Stimulated activated CD8-positive, alpha-beta memory T cell treated with anti-CD3 and anti-CD28 coated beads, Interleukin-2, amount 100 ng/mL, for 48 hours (primary cell): Measurements from ENCODE around the gene RIPOR2.
"Not testable (repeated sequence)": the region's sequence is repeated elsewhere in the genome, so short reads cannot be mapped to it uniquely, and the experiment has no call there.

ENCODE experiments used
- DNase-seq, 2 donors: peaks; one replicate each; pipeline ENCODE4 v3.0.0-alpha.2; 2020; ENCODE audit warnings: low read depth in 2 of 2

Gene RIPOR2

DNA sequence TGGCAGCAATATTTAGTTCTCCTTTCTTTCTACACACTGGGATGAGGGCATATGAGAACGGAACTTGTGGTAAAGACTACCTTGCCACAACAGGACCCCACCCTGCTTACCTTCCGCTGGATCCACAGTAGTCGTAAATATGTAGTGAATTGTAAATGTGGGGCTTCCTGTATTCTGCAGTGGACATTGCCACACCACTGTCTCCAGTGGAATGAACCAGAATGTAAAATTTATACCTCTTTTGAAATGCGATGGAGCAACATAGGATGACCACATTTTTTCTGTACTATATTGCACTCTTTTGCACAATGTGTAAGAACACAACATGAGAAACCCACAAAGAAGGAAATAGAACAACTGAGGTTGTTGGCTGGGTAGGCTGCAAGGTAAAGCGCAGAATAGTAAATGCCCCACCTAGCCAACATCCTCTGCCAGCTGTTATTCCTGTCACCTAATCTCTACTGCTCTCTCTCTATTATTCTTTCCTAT, 16.1 kb upstream of the RIPOR2 start:
- no peak for DNase-seq

DNA sequence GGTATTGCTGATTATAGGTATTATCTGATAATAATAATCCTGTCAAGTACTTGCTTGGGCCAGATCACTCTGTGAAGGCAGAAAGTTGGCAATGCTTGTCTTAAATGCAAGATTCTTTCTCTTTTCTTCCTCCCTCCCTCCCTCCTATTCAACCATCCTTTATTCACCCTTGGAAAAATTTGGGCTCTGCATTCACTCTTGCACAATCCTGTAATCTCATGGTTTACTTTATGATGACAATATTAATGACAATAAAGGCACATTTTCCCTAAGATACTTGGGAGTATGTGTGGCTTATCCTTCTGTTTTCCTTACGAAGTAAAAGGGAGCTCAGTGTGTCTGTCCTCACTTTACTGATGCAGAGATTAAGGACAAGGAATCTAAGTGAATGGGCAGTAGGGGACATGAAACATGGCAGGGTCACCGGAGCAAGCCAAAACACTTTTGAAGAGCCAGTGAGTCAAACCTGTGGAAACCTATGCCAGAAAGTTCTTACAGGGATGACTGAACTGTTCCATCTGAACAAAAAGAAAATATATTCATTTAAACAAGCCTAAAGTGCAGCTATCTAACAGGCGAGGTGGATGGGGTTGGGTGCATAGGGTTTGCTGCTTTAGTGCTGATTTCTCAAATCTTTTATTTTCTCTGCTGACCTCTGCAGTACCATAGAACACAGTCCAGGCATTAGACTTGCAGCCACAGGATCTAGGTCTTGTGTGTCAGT, 14.6 kb upstream of the RIPOR2 start:
- no peak for DNase-seq

DNA sequence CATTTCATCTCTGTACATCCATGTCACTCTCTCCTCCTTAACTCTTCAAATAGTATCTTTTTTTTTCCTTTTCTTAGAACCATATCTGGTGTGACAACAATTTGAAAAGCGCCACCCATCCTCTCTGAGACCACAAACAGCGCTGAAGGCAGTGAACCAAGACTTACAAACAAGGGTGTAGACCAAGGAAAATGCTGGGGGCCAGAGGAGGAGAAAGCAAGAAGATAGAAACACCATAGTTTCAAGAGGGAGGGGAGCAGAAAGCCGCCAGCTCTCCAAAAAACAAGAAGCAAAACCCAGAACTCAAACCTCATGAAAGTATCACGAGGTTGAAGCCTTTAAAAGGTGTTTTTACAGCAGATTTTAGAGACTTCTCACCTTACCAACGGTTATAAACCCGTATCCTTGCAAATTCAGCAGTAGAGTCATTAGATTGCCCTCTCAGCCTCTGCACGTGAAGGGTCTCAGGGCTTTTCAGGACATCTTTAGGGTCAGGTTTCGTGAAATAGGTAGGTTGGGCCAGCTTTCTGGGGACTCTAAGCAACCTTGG, 13.3 kb upstream of the RIPOR2 start:
- DNase-seq = no peak

DNA sequence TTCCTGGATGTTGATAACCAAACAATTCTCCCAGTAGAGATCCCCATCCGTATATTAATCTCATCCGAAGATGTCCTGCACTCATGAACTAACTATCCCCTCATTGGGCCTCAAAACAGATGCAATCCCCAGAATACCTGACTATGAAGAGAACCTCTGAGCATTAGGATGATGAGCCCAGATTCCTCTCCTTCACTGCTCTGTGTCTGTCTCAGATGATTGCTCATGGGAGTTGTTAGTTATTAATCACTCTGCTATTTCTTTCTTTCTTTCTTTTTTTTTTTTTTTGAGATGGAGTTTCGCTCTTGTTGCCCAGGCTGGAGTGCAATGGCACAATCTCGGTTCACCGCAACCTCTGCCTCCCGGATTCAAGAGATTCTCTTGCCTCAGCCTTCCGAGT, 12.5 kb upstream of the RIPOR2 start:
- DNase-seq = not testable (repeated sequence)

DNA sequence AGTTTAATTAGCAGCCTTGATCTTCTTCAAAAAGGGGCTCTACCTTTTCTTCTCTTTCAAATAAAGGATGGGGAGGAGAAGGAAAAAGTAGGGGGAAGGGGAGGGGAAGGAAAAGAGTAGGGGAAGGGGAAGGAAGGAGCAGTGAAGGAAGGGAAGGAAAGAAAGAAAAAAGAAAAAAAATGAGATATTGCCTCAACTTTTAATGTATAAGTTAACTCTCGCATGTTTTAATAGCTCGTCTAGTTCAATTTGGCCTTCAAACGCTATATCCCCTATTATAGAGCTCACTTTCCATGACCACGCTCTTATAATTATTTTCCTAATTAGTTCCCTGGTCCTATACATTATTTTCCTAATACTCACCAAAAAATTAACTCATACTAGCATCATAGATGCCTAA, 11.9 kb upstream of the RIPOR2 start:
- no peak for DNase-seq

DNA sequence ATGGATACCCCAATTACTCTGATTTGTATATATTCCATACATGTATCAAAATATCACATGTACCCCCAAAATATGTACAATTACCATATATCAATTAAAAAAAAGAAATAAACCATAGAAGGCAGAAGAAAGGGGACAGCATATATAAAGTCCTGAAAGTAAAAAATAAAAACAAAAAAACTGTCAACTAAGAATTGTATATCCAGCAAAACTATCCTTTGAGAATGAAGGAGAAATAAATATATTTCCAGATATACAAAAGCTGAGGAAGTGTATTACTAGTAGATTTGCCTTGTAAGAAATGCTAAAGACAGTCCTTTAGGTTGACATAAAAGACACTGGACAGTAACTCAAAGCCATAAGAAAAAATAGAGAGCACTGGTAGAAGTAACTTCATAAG, 9.3 kb upstream of the RIPOR2 start:
- no peak for DNase-seq

DNA sequence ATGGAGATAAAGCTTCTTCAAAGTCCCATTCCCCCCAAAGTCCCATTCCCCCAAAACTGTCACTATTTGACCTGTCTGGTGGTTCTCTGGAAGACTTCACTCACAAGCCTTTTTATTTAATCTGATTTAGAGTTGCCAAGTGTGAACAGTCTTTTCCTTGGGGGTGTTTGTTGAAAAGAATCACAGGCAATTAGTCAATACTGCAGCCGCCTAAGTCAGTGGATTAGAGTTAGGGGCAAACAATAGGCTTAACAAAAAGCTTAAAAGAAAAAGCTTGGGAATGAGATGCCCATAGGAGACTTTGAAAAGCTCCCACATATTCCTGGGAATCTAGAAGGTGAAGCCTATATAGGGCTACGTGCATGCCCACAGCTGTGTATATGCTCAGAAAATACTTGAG, 8.0 kb upstream of the RIPOR2 start:
- DNase-seq = no peak

DNA sequence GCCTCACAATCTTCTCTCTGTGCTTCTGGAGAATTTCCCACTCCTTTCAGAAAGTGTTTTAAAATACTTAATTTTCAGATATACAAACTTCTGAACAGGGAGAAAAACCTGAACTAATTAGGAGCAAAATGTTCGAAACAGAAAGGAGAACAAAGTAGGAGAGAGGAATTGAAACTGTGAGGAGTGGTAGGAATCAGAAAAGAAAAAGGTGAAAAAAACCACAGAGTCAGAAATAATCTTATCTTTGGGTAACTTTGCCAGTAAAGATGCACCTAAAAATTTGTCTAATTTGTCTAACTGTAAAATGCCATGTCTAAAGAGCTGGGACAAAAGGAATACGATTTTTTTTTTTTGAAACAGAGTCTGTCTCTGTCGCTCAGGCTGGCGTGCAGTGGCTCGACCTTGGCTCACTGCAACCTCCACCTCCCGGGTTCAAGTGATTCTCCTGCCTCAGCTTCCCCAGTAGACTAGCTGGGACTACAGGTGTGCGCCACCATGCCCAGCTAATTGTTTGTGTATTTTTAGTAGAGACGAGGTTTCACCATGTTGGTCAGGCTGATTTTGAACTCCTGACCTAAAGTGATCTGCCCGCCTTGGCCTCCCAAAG, 4.7 kb upstream of the RIPOR2 start:
- no peak for DNase-seq

DNA sequence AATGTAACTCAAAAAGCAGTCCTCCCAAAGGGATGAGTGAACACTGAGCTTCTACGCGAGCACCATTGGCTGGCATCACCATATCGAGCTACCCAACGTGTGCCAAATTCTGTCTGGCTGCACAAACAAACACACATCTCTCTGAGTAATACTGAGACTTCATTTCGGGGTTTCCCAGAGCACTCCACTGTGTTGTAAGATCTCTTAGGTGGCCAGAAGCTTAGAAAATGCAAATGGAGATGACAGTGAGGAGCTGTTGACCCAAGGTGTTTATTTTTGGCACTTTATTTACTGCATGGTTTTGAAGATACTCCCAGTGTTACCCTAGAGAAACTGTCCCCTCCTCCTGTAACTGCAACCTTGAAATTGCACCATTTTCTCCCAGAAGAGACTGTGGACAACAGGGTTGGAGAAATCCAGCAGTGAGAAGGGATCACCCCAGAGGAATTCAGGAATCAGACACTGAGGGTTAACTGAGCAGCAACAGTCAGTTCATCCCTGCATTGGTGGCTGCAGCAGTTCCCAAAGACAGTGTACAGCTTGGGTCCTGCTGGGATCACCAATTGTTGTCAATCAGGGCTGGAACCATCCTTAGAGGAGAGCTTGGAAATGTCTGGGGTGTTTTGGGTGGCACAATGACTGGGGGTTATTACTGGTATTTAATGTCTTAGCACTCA, 1.0 kb upstream of the RIPOR2 start:
- no peak for DNase-seq

DNA sequence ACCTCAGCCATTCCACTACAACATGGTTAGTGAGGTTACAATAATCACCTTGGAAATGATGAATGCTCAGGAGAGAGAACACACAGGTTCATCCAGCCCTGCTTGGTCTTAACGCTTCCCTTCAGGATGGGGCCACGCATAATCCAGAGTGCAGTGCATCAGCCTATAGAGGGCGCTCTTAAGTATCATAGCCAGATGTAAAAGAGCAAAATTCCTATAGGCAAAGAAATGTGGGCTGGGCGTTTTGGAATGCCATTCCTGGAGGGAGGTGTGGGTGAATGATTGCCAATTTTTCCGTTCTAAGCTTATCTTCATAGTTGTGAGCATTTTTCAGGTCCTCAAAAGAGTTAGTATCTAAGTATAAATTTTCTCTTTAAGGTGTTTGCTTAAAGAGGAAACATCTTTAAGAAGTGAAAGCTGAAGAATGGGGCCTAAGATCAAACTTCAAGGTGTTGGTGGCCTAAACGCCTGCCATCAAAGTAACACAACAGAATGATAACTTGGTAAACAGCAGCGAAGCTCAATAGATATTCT, 1.8 kb downstream of the RIPOR2 start:
- DNase-seq = no peak

DNA sequence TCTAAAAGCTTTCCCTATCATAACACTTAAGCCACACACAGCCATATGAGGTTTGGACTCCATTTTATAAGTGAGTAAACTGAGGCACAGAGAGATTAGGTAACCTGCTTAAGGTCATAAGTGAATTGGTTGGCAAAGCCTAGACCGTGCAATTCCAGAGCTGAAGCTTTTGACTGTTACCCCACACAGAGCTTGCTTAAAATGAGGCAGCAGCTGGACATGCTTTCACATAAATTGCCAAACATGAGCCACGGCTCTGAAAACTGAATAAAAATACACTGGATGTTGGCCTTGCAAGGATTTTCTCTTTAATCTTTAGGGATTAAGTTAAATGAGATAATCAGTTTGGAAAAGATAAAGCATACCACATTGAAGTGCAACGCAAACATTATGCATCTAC, 2.5 kb downstream of the RIPOR2 start:
- no peak for DNase-seq

DNA sequence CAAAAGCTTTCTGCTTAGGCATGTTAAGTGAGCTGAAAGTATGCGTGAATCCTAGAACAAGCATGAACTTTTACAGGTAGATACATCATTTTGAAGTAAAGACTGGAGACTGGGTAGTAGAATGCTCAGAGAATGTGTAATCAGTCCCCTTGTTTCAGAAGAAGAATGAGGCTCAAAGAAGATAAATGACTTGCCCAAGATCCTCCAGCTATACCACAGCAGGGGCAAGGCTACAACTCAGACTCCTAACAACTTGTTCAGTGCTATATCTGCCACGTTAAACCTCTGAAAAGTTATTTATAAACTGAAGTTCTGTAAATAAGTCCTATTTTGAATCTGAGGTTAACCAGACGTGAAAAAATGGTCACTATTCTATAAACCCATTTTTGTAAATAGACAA, 2.9 kb downstream of the RIPOR2 start:
- no peak for DNase-seq

DNA sequence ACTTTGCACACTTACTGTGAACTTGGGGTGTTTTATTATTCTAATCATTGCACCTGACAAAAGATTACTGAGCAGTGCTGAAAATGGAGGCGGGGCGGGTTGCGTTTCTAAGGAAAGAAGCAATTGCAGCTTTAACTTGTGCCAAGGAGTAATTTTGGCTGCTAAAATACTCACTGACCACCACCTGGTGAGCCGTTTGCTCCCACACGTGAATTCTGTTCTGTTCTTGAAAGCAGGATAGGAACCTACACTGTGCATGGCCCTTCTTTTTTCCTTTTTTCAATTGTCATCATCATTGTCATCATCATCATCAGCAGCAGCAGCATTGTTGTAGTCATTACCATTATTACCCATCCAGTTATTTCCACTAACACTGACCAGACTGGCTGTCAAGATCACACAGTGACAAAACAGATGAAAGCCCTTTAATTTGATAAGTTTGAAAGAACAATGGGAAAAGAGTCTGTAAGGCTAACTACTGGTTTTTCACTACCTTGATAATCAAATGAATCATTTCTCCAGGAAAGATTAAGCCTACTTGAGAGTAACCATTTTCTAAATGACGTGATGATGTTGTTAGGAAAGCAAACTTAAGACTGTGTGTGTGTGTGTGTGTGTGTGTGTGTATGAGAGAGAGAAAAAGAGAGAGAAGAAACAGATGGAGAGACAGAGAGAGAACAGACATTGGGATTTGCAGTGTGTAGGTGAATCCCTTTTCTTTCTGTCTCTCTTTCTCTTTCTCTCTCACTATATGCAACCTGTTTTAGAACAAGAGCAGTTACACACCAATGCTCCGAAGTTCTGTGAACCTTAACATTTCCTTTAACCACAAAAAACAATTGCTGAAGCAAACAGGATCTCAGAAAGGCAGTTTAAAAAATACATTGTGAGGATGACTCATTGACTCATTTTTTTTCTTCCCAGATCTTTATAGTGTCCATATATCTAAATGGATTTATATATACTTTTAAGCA, 3.8 kb downstream of the RIPOR2 start:
- no peak for DNase-seq

DNA sequence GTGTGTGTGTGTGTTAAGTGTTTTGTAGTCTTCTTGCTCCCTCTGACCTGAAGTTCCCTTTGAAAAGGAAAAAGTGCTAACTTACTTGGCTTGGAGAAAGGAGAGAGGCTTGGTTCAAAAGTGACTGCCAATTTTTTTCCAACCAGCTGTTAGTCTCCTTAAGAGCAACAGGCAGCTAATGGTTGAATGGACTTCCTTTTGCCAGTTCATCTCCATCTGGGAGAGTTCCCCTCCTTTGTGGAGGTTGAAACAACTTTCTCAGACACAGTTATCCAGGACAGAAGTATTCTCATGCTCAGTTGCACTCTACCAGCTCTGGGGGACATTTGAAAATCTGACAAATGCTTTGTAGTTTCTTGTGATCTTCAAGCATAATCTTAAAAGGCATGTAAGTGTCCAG, 4.5 kb downstream of the RIPOR2 start:
- no peak for DNase-seq

DNA sequence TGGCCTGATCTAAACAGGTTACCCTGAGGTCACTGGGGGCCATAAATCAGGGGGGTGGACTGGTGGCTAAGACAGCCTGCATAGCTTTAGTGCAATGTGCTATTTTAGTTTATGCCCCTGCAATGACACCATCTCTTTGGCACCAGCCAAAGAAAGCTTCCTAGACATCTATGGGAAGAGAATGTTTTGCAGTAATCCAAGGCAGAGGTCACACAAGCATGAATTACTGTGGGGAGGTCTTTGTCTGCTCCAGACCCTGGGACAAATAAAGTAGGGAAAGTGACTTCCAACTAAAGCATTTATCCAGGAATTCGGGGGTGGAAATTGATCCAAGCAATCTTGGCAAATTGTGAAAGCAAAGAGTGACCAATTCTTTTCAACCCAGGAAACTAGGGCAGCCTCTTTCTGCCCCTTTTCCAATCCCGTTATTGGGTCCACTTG, 5.3 kb downstream of the RIPOR2 start:
- DNase-seq = no peak

DNA sequence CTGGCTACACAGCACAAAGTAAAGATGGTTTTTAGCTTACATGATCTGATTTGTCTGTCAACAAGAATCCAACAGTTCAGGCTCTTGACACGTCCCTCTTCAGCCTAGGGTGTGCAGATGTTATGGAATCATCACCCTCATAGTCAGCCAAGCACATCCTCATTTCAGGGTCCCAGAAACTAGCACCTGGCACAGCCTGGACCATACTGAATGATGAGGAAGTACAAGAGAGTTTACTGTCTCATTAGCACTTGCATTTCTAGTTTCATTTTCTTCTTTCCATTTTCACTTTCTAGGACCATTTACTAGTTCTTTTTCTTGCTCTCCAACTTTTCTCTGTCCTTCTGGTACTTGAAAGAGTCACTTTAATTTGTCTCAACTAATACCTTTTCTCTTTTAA, 6.5 kb downstream of the RIPOR2 start:
- no peak for DNase-seq

DNA sequence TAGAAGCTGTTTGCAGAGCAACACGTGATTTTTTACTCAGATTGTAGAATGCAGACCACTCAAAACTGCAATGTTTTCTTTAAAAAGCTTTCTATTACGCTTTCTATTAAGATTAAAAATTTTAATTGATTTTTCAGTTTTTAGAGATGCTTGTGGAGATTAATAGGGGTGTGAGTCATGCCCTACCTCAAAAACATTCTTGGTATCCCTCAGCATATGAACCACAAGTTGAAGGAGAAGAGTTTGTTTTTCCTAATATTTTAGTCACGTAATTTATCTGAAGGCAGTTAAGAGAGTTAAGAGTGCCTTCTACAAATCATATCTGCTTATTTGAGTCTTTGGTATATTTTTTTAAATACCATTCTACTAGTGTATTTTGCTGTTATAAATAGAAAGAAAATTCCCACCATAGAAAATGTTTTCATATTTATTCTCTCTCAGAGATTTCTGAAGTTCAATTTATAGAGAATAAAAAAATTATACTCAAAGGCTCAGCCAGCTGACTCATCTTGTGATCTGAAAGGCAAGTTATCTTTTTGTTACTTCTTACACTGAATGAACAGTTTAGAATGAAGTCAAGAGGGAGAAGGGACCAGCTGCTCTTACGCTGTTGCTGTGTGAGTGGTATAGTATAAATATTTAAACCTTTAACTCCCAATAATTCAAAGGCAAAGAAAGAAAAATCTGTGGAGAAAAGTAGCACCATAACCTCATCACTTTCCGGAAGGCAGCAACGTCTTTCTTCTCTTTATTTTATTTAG, 7.6 kb downstream of the RIPOR2 start:
- DNase-seq = no peak

DNA sequence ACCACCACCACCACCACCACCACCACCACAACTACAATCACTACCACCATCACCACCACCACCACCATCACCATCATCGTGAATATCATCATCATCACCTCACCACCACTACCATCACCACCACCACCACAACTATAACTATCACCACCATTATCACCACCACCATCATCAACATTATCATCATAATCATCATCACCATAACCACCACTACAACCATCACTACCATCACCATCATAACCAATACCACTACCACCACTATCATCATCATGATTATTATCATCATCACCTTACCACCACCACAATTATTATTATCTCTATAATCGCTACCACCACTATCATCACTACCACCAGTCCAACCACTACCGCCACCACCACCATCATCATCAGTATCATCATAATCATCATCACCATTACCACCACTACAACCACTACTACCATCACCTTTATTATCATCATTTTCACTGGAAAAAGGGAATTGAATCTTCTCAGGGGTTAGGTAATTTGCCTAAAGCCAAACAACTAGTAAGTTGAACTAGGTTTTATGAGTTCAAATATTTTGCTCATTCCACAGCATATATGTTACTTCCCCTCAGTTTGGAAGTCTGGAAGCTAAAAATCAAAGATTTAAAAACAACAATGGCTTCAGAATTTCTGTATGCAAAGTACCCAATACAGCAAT, 8.3 kb downstream of the RIPOR2 start:
- DNase-seq = no peak

DNA sequence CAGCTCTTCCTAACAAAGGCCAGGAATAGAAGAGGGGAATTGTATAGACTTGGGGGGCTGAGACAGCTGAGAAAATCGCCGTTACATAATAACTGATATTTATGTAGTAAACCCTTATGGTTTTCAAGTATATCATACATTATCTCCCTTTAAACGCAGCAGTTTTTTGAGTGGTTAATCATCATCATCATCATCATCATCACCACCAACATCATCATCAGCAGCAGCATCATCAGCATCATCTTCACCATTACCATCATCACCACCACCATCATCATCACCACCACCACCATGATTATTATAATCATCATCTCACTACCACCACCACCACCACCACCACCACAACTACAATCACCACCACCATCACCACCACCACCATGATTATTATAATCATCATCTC, 9.1 kb downstream of the RIPOR2 start:
- not testable (repeated sequence) for DNase-seq

DNA sequence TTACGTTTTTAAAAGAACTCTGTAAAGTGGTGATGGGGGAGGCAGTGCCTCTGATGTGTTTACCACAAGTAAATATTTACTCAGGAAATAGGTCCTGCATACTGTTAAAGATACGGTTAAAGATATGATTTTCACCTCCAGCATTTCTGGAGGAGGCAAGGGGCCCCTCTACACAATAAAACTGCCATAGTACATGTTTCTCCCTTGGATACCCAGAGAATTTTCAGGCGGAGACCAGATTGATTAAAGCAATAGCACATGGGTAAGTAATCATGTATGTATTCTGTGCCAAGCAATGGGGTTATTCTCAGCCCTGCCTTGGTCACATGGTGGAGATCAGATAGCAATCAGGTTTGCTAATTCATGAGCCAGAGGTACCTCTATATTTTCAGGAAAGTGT, 9.6 kb downstream of the RIPOR2 start:
- DNase-seq = no peak
